GM18505 (cell line): ENCODE measurements around the gene C13orf46.

ENCODE experiments used
- ATAC-seq: cut with Tn5 transposase; IDR thresholded peaks from one replicate; pipeline ENCODE4 v1.9.1; 2021; ENCODE audit not compliant: unreplicated experiment
- POLR2A ChIP-seq: IDR thresholded peaks from 4 replicates; pipeline ENCODE4 v1.6.1; 2011; ENCODE audit warnings: borderline replicate concordance; ENCODE audit not compliant: insufficient read depth, insufficient read length; ENCODE audit errors: extremely low read depth

The C13orf46 gene

DNA sequence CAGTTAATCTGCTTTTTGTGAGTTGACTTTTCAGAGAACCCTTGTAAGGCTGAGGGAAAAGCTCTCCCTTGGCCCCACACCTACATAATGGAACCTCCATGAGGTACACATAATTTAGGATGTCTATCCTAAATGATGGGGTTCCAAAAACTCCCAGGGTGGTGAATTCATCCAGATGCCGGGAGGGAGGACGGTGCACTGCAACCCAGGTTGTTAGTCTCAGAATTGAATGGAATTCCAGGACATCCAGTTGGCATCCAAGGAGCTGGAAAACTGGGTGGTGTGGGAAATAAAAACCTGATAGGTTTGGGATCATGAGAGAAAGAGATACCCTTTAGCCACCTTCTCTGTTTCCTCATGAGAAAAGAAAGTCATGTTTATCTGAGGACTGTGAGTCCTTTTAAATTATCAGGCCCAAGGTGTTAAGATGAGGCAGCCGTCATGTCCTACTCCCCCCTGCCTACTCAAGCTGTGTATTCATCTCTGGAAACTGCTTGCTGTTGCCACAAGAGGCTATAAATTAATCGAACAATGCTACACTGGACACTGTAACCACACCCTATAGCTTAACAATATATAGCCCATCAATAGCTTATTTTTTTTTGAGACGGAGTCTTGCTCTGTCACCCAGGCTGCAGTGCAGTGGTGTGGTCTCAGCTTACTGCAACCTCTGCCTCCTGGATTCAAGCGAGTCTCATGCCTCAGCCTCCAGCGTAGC is 49.5 kb downstream of the C13orf46 start:
- no peak for ATAC-seq
- TF ChIP-seq POLR2A: no peak

DNA sequence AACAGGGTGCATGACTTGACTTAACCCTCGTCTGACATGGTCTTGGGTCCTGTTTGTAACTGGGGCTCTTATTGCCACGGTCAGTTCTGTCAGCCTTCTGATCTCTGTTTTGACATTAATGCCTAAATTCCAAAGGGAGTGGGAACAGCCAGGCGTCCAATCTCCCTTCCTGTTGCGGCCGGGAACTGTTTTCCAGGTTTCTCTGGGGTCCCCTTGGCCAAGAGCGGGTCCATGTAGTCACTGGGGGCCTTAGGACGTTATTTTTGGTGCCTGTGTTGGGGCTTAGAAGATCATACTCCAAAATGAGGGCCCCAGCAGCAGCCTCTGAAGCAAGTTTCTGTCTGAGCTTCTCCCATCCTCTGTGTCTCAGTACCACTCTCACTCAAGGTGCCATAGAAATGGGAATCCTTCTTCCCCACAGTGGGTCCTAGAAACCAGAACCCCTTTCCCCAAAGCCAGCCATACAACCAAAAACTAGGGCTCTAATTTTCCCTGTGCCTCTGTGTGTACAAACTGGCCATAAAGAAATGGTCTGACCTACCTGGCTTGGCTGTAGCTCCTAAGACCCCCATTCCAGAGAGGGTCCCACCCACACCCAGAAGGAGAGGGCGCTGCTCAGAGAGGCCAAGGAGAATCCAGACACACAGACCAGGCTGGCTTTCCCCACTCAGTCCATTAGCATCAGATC is 50.4 kb downstream of the C13orf46 start:
- TF ChIP-seq POLR2A: no peak
- no peak for ATAC-seq

DNA sequence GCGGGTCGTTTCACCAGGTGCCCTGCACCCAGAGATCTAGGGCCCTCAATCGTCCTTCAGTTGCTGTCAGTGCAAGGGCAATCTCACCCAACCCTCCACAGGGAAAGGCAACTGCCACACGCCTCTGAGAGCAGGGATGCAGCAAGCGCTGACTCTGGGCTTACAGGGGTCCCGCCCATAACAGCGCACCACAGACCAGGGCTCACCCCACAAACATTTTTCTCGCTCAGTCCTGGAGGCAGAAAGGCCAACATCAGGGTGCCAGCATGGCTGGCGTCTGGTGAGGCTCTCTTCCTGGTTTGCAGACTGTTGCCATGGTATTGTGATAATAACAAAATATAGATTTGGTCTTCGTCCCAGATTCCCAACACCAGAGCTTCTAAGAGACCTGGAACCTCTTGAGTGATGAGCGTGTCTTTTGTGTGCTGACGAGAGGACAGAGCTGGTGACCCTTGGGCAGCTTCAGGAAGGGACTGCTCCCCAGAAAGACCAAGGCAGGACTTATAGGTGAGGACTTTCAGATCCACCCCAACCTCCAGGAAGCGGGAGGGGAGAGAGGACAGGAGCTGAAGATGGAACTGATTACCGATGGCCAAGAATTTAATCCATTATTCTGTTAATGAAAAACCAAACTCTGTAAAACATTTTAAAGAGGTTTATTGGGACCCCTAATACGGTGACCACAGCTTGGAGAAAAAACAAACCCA is 51.3 kb downstream of the C13orf46 start:
- no peak for TF ChIP-seq POLR2A
- ATAC-seq: no peak

DNA sequence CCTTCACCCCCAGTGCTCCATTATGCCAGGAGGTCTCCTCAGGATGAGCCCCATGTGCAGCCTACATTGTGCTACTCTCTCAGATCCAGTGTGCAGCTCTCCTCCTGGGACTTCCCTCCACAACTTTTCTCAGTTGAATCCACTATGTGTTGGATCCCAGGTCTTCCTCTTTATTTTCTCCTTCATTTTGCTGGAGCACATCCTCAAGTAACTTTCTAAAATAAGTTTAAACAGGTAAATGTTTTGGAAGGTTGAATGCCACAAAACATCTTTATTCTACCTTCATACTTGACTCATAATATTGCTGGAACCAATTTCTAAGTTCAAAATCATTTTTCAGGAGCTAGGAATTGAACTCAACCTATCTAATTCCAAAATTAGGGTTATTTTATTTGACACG is 52.1 kb downstream of the C13orf46 start:
- ATAC-seq: no peak
- TF ChIP-seq POLR2A: no peak

DNA sequence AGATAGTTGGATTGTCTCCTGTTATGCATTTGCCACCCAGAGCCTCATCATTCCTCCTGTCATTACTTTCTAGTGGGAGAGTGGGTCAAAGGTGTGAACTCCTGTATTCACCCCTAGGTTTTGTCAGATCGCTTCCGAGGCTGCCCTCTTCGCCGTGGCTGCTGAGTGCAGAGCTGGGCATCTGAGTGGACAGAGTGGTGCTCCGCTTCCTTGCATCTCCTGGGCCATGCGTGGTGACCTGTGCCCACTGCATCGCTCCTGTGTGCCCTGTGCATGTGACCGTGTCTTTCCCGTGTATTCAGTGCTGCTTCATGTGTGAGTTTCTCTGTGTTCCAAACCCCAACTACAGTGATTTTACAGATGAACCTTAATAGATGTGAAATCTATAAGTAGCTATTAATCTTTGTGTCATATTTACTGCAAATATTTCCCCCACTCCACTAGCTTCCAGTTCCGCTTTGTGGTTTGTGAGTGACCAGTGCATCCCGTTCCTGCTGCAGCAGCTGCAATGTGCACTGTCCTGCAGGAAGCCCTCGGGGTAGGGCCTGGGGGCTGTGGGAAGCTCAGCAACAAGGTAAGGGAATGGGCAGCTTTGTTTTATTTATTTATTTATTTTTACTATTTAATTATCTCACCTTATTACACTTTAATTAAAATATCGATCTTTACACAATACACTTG is 53.1 kb downstream of the C13orf46 start:
- no peak for ATAC-seq
- TF ChIP-seq POLR2A: no peak

DNA sequence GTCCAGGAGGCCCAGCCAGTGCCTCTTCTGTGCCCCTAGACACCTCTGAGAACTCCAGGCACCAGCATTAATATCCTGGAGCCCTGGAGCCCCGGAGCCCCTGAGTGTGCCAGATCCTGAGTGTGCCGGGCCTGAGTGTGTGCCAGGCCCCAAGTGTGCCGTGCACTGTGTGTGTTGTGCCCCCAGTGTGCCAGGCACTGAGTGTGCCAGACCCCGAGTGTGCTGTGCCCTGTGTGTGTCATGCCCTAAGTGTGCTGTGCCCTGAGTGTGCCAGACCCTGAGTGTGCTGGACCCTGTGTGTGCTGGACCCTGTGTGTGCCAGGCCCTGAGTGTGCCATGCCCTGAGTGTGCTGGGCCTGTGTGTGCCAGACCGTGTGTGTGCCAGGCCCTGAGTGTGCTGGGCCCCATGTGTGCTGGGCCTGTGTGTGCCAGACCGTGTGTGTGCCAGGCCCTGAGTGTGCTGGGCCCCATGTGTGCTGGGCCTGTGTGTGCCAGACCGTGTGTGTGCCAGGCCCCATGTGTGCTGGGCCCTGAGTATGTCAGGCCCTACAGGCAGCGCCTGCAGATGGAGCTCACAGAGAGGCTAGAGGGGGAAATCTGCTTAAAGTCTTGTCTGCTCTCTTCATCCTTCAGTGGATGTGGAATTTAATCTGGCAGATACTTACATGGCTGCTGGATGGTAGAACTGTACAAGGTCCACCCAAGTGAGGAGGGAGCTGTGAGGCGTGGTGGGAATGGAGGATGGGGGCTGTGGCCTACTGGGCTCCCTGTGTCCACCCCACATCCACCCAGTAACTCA is 53.9 kb downstream of the C13orf46 start:
- ATAC-seq: no peak
- TF ChIP-seq POLR2A: no peak

DNA sequence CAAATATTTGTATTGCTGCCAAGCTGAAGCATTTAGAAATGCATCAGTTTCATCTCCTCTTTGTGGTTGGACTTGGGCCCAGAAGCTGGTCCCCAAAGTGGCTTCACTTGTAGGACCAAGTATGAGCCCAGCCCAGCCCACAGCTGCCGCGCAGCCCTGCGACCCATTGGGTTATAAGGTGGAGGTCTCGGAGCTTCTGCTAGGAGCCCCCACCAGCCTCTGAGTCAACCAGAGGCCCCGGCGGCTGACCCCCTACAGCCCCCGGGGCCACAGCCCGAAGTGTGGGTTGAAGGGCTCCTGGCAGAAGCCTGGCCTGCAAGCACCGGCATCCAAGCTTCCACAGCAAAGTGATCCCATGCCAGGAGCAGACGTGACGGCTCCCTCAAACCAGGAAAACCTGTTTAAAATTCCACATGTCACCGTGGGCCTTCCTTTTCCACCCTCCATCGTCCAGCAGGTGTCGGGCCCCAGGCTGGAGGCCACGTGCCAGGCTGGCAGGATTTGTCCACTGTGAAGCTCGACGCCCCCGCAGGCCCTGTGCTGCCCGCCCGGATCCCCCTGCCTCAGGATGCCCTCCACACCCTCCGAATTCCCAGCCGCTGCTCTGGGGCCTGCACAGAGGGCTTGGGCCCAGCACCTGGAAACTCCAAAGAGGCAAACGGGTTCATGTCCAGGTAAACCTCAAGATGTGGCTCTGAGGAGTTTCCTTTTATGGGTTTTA is 54.7 kb downstream of the C13orf46 start:
- ATAC-seq: no peak
- TF ChIP-seq POLR2A: no peak

DNA sequence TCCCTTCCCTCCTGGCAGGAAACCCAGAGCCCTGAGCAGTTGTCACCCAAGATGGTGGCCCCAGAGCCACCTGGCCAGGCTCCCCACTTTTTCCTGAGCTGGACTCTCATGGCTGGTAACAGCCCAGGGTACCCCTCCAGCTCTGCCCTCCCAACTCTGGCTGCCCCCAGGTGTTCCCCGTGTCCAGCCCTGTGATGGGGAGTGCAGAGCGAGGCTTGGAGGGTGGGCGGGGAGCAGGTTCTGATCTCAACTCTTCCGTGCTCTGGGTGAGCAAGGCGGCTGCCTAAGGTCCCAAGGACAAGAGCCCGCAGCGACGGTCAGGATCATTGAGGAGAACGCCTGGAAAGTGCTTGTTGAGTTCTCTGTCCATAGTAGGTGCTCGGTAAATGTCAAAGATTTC is 55.3 kb downstream of the C13orf46 start:
- no peak for TF ChIP-seq POLR2A
- no peak for ATAC-seq

DNA sequence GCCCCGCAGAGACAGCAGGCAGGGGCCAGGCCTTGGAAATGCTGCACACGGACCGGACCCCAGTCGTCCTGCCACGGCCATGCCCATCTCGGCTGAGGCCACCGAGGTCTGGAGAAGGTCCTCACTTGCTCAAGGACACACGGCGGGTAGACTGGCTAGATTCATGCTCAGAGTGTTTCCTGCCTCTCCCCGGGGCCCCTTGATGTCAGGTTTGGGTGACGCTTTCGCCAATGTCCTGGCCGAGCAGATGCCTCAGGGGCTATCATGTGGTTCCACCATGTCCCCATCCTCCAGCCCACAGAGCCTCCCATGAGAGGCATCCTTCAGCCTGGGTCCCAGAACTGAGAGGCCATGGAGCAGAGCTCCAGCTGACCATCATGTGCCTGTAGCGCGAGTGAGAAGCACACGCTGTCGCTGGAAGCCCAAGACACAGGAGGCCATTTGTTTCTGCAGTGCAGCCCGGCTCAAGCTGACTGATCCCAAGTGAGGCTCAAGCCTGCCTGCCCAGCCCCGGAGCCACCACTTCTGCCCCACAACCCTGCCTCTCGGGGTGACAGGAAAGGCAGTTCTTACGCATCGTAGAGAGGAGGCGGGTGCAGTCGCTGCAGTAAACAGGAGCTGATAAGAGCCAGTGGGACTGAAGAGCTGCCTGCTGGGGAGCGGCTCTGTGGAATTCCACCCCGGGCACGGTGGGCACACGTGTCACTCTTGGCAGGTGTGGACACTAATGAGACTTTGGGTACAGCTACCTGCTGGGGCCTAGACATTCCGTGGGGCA is 56.1 kb downstream of the C13orf46 start:
- no peak for TF ChIP-seq POLR2A
- ATAC-seq: no peak

DNA sequence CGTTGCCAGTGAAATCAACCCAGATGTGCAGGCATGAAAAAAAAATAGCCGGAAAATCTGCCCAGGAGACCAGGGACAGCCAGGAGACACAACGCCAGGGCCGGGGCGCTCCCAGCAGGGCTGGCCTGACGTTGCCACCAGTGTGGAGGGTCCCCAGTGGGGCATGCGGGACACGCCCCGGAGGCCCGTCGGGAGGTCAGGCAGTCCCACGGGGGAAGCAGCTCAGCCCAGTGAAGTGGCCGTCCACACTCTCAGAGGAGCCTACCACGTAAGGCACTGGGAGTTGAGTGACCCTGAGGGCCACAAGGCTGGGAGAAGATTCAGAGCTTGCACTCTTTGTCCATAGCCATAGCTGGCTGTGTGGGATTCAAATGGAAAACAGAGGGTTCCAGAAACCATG is 56.8 kb downstream of the C13orf46 start:
- TF ChIP-seq POLR2A: no peak
- no peak for ATAC-seq

DNA sequence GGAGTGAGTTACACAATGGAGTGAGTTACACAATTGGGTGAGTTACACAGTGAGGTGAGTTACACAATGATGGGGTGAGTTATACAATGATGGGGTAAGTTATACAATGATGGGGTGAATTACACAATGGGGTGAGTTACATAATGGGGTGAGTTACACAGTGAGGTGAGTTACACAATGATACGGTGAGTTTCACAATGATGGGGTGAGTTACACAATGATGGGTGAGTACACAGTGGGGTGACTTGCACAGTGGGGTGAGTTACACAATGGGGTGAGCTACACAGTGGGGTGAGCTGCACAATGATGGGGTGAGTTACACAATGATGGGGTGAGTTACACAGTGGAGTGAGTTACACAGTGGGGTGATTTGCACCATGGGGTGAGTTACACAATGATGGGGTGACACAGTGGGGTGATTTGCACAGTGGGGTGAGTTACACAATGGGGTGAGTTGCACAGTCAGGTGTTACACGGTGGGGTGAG is 57.5 kb downstream of the C13orf46 start:
- no peak for ATAC-seq
- TF ChIP-seq POLR2A: no peak

DNA sequence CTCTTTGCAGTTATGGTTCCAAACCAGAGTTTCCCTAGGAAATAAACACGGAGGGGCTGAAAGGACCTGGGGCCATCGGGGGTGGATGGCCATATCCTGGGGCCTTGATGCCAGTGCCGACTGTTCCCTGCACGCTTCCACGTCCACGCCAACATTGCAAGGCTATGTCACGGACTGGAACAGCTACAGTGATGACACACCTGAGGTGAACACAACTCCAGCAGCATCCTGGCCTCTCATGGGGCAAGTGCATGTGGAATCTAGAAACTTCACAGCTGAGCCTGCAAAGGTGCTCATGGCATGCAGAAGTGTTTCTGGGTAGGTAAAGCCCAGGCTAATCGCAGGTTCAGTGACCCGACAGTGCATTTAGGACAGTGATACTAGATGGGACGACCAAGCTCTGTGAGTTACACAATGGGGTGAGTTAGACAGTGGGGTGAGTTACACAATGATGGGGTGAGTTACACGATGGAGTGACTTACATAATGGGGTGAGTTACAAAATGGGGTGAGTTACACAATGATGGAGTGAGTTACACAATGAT is 58.0 kb downstream of the C13orf46 start:
- no peak for ATAC-seq

More for the DNA sequence above, 58.0 kb downstream of the C13orf46 start:
- TF ChIP-seq POLR2A: no peak
